Inferior parietal cortex (tissue), 1 donor: Measurements from ENCODE around the gene C4A.
"Not testable (repeated sequence)": the region's sequence is repeated elsewhere in the genome, so short reads cannot be mapped to it uniquely, and the experiment has no call there.

Experiments
- DNase-seq: peaks from one replicate; pipeline ENCODE4 v3.0.0-alpha.2; 2016; ENCODE audit errors: extremely low spot score

The C4A gene

DNA sequence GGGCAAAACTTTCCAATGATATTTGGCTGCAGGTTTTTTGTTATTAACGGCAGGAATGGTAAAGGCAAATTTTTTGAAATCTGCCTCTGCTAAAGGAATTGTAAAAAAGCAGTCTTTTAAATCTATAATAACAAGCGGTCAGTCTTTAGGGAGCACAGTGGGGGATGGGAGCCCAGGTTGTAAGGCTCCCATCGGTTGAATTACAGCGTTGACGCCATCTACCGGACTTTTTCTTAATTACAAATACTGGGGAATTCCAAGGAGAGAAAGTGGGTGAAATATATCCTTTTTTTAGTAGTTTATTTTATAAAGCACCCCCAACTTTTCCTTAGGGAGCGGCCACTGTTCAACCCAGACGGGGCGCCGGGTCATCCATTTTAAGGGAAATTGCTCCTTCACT, 40.2 kb downstream of the C4A start:
- not testable (repeated sequence) for DNase-seq

- not testable (repeated sequence) for DNase-seq
Measured at GRCh38 chr6:32028631-32029030, 46.8 kb downstream of the C4A start.

DNA sequence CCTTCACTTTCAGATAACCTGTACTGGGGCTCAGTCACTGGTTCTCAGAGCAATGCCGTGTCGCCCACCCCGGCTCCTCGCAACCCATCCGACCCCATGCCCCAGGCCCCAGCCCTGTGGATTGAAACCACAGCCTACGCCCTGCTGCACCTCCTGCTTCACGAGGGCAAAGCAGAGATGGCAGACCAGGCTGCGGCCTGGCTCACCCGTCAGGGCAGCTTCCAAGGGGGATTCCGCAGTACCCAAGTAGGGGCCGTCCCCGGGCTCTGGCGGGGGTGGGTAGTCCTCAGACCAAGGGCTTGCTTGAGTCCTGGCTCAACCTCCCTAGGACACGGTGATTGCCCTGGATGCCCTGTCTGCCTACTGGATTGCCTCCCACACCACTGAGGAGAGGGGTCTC, 47.7 kb downstream of the C4A start:
- not testable (repeated sequence) for DNase-seq

DNA sequence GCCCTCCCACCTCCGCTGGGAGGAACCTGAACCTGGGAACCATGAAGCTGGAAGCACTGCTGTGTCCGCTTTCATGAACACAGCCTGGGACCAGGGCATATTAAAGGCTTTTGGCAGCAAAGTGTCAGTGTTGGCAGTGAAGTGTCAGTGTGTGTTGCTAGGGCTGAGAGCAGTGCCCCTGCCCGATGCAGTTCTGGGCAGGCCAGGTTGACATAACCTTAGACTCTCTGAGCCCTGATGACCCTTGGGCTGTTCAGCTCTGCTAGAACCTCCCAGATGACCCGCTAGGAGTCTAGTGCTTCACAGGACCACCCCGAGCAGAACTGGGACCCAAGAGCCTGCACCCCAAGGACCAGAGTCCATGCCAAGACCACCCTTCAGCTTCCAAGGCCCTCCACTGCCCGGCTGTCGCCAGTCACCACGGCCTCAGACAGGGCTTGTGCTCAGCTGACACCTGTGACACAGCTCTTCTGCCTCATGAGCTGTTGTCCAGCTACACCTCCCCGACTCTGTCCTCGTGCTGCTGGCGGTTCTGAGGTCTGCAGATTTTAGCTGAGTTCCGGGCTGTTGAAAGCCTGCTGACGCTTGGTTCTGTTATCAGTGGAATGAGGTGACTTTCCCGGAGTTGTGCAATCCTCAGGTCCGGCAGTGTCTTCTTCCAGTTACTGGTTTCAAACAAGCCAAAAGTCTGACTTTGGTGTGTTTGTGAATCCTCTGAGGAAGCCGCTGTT, 53.6 kb downstream of the C4A start:
- not testable (repeated sequence) for DNase-seq

GRCh38 chr6:32037136-32037535, 55.3 kb downstream of the C4A start:
- DNase-seq, result not testable (repeated sequence)

- DNase-seq, result not testable (repeated sequence)
Measured at GRCh38 chr6:32037598-32038524, 56.0 kb downstream of the C4A start, which contains the start of gene CYP21A2. Gene CYP21A2 (plus strand): TSS chr6:32038415. CDS start chr6:32038423, 8 bp downstream.

GRCh38 chr6:32038878-32039277, 57.0 kb downstream of the C4A start:
- not testable (repeated sequence) for DNase-seq

DNA sequence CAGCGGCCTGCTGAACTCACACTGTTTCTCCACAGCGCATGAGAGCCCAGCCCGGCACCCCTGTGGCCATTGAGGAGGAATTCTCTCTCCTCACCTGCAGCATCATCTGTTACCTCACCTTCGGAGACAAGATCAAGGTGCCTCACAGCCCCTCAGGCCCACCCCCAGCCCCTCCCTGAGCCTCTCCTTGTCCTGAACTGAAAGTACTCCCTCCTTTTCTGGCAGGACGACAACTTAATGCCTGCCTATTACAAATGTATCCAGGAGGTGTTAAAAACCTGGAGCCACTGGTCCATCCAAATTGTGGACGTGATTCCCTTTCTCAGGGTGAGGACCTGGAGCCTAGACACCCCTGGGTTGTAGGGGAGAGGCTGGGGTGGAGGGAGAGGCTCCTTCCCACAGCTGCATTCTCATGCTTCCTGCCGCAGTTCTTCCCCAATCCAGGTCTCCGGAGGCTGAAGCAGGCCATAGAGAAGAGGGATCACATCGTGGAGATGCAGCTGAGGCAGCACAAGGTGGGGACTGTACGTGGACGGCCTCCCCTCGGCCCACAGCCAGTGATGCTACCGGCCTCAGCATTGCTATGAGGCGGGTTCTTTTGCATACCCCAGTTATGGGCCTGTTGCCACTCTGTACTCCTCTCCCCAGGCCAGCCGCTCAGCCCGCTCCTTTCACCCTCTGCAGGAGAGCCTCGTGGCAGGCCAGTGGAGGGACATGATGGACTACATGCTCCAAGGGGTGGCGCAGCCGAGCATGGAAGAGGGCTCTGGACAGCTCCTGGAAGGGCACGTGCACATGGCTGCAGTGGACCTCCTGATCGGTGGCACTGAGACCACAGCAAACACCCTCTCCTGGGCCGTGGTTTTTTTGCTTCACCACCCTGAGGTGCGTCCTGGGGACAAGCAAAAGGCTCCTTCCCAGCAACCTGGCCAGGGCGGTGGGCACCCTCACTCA, 57.7 kb downstream of the C4A start:
- DNase-seq, result not testable (repeated sequence)

- not testable (repeated sequence) for DNase-seq
Measured at GRCh38 chr6:32040299-32041049, 58.6 kb downstream of the C4A start.

DNA sequence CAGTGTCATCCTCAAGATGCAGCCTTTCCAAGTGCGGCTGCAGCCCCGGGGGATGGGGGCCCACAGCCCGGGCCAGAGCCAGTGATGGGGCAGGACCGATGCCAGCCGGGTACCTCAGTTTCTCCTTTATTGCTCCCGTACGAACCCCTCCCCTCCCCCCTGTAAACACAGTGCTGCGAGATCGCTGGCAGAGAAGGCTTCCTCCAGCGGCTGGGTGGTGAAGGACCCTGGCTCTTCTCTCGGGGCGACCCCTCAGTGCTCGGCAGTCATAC, 59.1 kb downstream of the C4A start:
- DNase-seq, result not testable (repeated sequence)

- not testable (repeated sequence) for DNase-seq
Measured at GRCh38 chr6:32041385-32041784, 59.5 kb downstream of the C4A start.

GRCh38 chr6:32042276-32042675, 60.4 kb downstream of the C4A start:
- DNase-seq, result not testable (repeated sequence)

DNA sequence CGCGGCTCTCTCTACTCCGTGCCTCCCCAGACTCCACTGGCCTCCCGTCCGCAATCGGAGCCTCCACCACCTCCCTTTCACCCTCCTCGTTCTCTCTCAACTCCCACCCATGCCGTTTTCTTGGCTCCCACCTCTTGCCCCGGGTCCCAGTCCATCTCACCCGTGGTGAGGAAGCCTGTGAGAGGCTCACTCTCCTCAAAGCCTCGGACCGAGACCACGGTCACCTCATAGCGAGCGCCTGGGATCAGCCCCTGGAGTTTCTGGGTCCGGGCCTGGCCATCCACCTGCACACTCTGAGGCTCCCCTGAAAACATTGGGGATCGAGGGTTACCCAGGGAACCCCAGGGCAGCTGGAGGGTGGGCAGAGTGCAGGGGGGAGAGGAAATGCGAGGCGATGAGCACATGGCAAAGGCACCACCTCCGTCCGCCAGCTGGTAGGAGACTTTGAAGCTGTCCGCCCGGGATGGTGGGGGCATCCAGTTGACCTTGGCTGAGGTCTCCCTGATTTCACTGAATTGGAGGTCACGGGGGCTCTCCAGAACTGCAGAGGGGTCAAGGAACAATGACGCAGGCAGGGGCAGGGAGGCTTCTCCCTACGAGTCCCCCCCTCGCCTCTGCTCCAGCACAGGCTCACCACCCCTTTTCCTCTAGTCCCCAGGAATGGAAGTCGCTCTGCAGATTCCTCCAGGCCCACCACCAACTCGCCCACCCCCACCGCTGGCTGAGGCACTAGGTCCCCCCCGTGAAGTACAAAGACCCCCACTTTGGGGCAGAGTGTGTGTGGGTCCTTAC, 61.9 kb downstream of the C4A start:
- not testable (repeated sequence) for DNase-seq

DNA sequence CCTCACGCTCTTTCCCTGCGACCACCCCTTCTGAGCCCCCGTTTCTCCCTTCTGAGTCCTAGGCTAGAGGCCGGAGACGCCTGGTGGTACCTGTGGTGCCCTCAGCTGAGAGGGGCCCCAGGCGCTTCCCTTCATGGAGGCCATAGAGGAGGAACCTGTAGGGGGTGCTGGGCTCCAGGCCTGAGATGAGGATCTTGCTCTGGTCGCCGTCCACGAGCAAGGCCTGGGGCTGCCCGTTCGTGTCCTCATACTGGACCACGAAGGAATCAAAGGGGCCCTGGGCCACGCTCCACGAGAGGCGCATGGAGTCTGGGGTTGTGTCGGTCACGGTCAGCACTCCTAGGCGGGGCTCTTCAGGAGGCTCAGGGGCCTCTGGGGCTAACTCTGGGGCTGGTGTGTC, 63.1 kb downstream of the C4A start:
- DNase-seq, result not testable (repeated sequence)

- no peak for DNase-seq
Measured at GRCh38 chr6:32045811-32046449, 64.1 kb downstream of the C4A start.

GRCh38 chr6:32046450-32047083, 64.7 kb downstream of the C4A start:
- DNase-seq, result no peak

DNA sequence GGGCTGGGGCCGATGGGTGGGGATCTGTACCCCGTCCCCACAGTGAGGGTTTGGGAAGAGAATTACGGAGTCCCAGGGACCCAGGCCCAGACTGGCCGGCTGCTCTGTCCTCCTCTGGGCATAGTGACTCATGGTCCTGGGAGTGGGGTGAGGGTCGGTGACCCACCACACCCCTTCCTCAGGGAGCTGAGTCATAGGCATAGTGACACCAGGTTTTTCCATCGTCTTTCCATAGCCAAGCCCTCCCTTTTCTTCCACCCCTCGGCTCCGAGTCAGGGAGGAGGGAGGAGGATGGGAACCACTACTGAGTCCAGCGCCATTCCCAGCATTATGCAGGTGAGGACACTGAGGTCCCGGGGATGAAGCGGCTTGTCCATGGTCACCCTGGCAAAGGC, 65.2 kb downstream of the C4A start:
- no peak for DNase-seq

- no peak for DNase-seq
Measured at GRCh38 chr6:32047539-32047854, 65.6 kb downstream of the C4A start.
